Measurements from ENCODE around the gene TLK1.

DNA sequence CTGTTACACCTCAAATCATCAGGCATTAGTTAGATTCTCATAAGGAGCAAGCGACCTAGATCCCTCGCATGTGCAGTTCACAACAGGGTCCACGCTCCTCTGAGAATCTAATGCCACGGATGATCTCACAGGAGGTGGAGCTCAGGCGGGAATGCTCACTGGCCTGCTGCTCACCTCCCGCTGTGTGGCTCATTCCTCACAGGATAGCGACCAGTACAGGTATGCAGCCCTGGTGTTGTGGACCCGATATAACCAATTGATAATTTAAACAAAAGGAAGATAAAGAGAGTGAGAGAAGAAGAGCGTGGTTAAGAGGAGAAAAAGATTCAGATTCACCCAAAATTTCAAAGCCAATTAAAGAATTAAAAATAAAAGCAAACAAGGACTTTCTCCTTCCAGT lies 20.8 kb downstream of the TLK1 start:
- TF ChIP-seq, protein P1, sequence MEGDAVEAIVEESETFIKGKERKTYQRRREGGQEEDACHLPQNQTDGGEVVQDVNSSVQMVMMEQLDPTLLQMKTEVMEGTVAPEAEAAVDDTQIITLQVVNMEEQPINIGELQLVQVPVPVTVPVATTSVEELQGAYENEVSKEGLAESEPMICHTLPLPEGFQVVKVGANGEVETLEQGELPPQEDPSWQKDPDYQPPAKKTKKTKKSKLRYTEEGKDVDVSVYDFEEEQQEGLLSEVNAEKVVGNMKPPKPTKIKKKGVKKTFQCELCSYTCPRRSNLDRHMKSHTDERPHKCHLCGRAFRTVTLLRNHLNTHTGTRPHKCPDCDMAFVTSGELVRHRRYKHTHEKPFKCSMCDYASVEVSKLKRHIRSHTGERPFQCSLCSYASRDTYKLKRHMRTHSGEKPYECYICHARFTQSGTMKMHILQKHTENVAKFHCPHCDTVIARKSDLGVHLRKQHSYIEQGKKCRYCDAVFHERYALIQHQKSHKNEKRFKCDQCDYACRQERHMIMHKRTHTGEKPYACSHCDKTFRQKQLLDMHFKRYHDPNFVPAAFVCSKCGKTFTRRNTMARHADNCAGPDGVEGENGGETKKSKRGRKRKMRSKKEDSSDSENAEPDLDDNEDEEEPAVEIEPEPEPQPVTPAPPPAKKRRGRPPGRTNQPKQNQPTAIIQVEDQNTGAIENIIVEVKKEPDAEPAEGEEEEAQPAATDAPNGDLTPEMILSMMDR (conservative IDR thresholded peaks at IDR 0.05) = no peak
- TF ChIP-seq ZFX (IDR thresholded peaks at IDR 0.05) = no peak

All from C4-2B (cell line).